ENCODE data around the gene AP2B1.

The AP2B1 gene

GRCh38 chr17:35641032-35641431, 53.9 kb downstream of the AP2B1 start:
- DNase-seq, result no peak

- DNase-seq, result no peak
Measured at GRCh38 chr17:35645923-35646322, 58.8 kb downstream of the AP2B1 start.

GRCh38 chr17:35651467-35651866, 64.3 kb downstream of the AP2B1 start:
- no peak for DNase-seq

- DNase-seq, result no peak
Measured at GRCh38 chr17:35653619-35654361, 66.7 kb downstream of the AP2B1 start.

GRCh38 chr17:35655303-35655702, 68.2 kb downstream of the AP2B1 start:
- no peak for DNase-seq

- no peak for DNase-seq
Measured at GRCh38 chr17:35660902-35661301, 73.8 kb downstream of the AP2B1 start.

GRCh38 chr17:35664685-35665084, 77.6 kb downstream of the AP2B1 start:
- no peak for DNase-seq

- DNase-seq, result no peak
Measured at GRCh38 chr17:35665662-35666061, 78.5 kb downstream of the AP2B1 start.

- DNase-seq, result no peak
Measured at GRCh38 chr17:35666070-35666469, 78.9 kb downstream of the AP2B1 start.

GRCh38 chr17:35666967-35667532, 79.9 kb downstream of the AP2B1 start:
- DNase-seq, result no peak

- no peak for DNase-seq
Measured at GRCh38 chr17:35668802-35669201, 81.7 kb downstream of the AP2B1 start.

- DNase-seq, result no peak
Measured at GRCh38 chr17:35674552-35674951, 87.4 kb downstream of the AP2B1 start.

- no peak for DNase-seq
Measured at GRCh38 chr17:35676441-35676840, 89.3 kb downstream of the AP2B1 start.

- peak; percentile 6 for DNase-seq
Measured at GRCh38 chr17:35679007-35679682, 92.0 kb downstream of the AP2B1 start.

- DNase-seq, result no peak
Measured at GRCh38 chr17:35683591-35683990, 96.5 kb downstream of the AP2B1 start.

- no peak for DNase-seq
Measured at GRCh38 chr17:35684055-35684802, 97.1 kb downstream of the AP2B1 start.

- DNase-seq, result no peak
Measured at GRCh38 chr17:35692512-35693210, 105.5 kb downstream of the AP2B1 start.

GRCh38 chr17:35693662-35694061, 106.5 kb downstream of the AP2B1 start:
- no peak for DNase-seq

- no peak for DNase-seq
Measured at GRCh38 chr17:35694906-35695305, 107.8 kb downstream of the AP2B1 start.

GRCh38 chr17:35695613-35696012, 108.5 kb downstream of the AP2B1 start:
- no peak for DNase-seq

GRCh38 chr17:35698800-35699199, 111.7 kb downstream of the AP2B1 start:
- DNase-seq, result no peak

GRCh38 chr17:35700150-35700549, 113.0 kb downstream of the AP2B1 start:
- no peak for DNase-seq

GRCh38 chr17:35701491-35701890, 114.4 kb downstream of the AP2B1 start:
- no peak for DNase-seq
